Measurements from ENCODE around the gene PCDHGA2. TPM values are rescaled to one million over a fixed set of nuclear protein-coding genes. Genes with fewer than 3 reads are reported as not detected.

The PCDHGA2 gene
- total RNA-seq, 1 donor from 2014 or later: 0.23 TPM

DNA sequence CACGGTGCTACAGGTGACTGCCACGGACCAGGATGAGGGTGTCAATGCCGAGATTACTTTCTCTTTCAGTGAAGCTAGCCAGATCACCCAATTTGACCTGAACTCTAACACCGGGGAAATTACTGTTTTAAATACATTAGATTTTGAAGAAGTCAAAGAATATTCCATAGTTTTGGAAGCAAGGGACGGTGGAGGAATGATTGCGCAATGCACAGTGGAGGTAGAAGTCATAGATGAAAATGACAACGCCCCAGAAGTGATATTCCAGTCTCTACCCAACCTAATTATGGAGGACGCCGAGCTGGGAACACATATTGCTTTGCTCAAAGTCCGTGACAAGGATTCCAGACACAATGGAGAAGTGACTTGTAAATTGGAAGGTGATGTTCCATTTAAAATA, 50.1 kb downstream of the PCDHGA2 start:
- no peak overlapping the region for H3K4me3 ChIP-seq (ENCODE audit: low read depth, low read length)
- DNase-seq (ENCODE audit: low read depth): no peak
- TF ChIP-seq, protein P1, sequence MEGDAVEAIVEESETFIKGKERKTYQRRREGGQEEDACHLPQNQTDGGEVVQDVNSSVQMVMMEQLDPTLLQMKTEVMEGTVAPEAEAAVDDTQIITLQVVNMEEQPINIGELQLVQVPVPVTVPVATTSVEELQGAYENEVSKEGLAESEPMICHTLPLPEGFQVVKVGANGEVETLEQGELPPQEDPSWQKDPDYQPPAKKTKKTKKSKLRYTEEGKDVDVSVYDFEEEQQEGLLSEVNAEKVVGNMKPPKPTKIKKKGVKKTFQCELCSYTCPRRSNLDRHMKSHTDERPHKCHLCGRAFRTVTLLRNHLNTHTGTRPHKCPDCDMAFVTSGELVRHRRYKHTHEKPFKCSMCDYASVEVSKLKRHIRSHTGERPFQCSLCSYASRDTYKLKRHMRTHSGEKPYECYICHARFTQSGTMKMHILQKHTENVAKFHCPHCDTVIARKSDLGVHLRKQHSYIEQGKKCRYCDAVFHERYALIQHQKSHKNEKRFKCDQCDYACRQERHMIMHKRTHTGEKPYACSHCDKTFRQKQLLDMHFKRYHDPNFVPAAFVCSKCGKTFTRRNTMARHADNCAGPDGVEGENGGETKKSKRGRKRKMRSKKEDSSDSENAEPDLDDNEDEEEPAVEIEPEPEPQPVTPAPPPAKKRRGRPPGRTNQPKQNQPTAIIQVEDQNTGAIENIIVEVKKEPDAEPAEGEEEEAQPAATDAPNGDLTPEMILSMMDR (conservative IDR thresholded peaks at IDR 0.05; ENCODE audit: low read depth, low read length): no peak

- H3K4me3 ChIP-seq (ENCODE audit: low read depth, low read length): no peak overlapping the region
- TF ChIP-seq, protein P1 (conservative IDR thresholded peaks at IDR 0.05; ENCODE audit: low read depth, low read length): no peak
- no peak for DNase-seq (ENCODE audit: low read depth)
These were observed 50.8 kb downstream of the PCDHGA2 start for GRCh38 chr5:141389153-141390042.

DNA sequence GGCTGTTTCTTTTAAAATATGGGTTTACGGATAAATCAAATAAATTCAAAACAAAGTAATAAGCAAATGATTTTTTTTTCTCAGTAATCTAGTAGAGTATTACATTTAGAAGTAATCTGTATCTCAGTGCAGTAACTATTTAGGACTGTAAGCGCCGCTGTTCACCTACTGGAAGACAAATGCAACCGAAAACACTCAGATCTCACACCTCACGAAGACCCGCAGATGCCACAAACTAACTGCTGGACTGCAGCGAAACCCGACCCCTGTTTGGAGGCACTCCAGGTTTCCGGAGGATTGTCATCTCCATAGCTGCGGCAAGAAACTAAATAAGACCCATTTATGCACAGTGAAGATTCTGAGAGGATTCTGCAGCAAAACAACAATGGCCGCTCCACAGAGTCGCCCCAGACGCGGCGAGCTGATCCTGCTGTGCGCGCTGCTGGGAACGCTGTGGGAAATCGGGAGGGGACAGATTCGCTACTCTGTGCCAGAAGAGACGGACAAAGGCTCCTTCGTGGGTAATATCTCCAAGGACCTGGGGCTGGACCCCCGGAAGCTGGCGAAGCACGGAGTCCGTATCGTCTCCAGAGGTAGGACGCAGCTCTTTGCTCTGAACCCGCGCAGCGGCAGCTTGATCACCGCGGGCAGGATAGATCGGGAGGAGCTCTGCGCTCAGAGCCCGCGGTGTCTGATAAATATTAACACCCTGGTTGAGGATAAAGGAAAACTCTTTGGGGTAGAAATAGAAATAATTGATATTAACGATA, 54.1 kb downstream of the PCDHGA2 start, which contains the start of gene PCDHGA8:
Gene PCDHGA8, plus strand, starts transcription at position 205 of the 770 bp plus-strand sequence. Its CDS starts 181 bp downstream, at position 386.
- H3K4me3 ChIP-seq (ENCODE audit: low read depth, low read length): no peak within 1 kb of the TSS
- TF ChIP-seq, protein P1 (conservative IDR thresholded peaks at IDR 0.05; ENCODE audit: low read depth, low read length): peak; percentile 26
- DNase-seq (ENCODE audit: low read depth): no peak

Other genes starting within 250 kb of the PCDHGA2 start
- gene PCDHB2, start 244.1 kb upstream of the PCDHGA2 start, total RNA-seq: under 0.01 and 0.17 TPM in 2 replicates
- gene PCDHB3, start 238.3 kb upstream of the PCDHGA2 start, total RNA-seq: 0.22 and 0.23 TPM in 2 replicates
- gene PCDHB4, start 216.9 kb upstream of the PCDHGA2 start, total RNA-seq: not detected in 2 replicates
- 0.22 and 0.63 TPM in 2 replicates for gene PCDHB5, start 203.6 kb upstream of the PCDHGA2 start, total RNA-seq
- gene PCDHB6, start 188.7 kb upstream of the PCDHGA2 start, total RNA-seq: not detected in 2 replicates
- not detected in 2 replicates for gene PCDHB7, start 166.1 kb upstream of the PCDHGA2 start, total RNA-seq
- not detected in 2 replicates for gene PCDHB8, start 161.0 kb upstream of the PCDHGA2 start, total RNA-seq
- gene PCDHB16, start 156.4 kb upstream of the PCDHGA2 start, total RNA-seq: under 0.01 and 0.07 TPM in 2 replicates
- not detected in 2 replicates for gene PCDHB9, start 151.6 kb upstream of the PCDHGA2 start, total RNA-seq
- under 0.01 TPM in 1 of 2 replicates, not detected in the other for gene PCDHB10, start 146.4 kb upstream of the PCDHGA2 start, total RNA-seq
- gene PCDHB11, start 139.1 kb upstream of the PCDHGA2 start, total RNA-seq: 0.06 and 0.07 TPM in 2 replicates
- not detected in 2 replicates for gene PCDHB12, start 130.0 kb upstream of the PCDHGA2 start, total RNA-seq
- 0.23 and 0.29 TPM in 2 replicates for gene PCDHB13, start 124.8 kb upstream of the PCDHGA2 start, total RNA-seq
- under 0.01 and 0.23 TPM in 2 replicates for gene PCDHB14, start 115.4 kb upstream of the PCDHGA2 start, total RNA-seq
- 0.07 and 0.29 TPM in 2 replicates for gene PCDHB15, start 93.4 kb upstream of the PCDHGA2 start, total RNA-seq
- gene SLC25A2, start 34.7 kb upstream of the PCDHGA2 start, total RNA-seq: 0.29 TPM in 1 of 2 replicates, not detected in the other
- gene TAF7, start 18.0 kb upstream of the PCDHGA2 start, total RNA-seq: 40.6 and 41.0 TPM in 2 replicates
- 0.29 and 0.75 TPM in 2 replicates for gene PCDHGA1, start 8.2 kb upstream of the PCDHGA2 start, total RNA-seq
- 0.36 and 0.52 TPM in 2 replicates for gene PCDHGA3, start 5.1 kb downstream of the PCDHGA2 start, total RNA-seq
- gene PCDHGB1, start 11.3 kb downstream of the PCDHGA2 start, total RNA-seq: 0.12 and 0.29 TPM in 2 replicates
- 0.22 and 0.92 TPM in 2 replicates for gene PCDHGA4, start 16.3 kb downstream of the PCDHGA2 start, total RNA-seq
- 0.43 and 0.98 TPM in 2 replicates for gene PCDHGB2, start 21.2 kb downstream of the PCDHGA2 start, total RNA-seq
- 0.14 and 0.63 TPM in 2 replicates for gene PCDHGA5, start 25.4 kb downstream of the PCDHGA2 start, total RNA-seq
- gene PCDHGB3, start 31.5 kb downstream of the PCDHGA2 start, total RNA-seq: 0.14 and 1.1 TPM in 2 replicates
- gene PCDHGA6, start 35.1 kb downstream of the PCDHGA2 start, total RNA-seq: 0.35 and 0.36 TPM in 2 replicates
- 0.23 and 0.29 TPM in 2 replicates for gene PCDHGA7, start 44.0 kb downstream of the PCDHGA2 start, total RNA-seq
- 1.7 and 4.7 TPM in 2 replicates for gene PCDHGB4, start 48.9 kb downstream of the PCDHGA2 start, total RNA-seq
- 0.14 and 1.0 TPM in 2 replicates for gene PCDHGA8, start 53.9 kb downstream of the PCDHGA2 start, total RNA-seq
- gene PCDHGB5, start 59.2 kb downstream of the PCDHGA2 start, total RNA-seq: 4.0 and 6.5 TPM in 2 replicates
- gene PCDHGA9, start 64.0 kb downstream of the PCDHGA2 start, total RNA-seq: 1.1 and 1.9 TPM in 2 replicates
- gene PCDHGB6, start 69.3 kb downstream of the PCDHGA2 start, total RNA-seq: 1.4 and 3.4 TPM in 2 replicates
- gene PCDHGA10, start 74.2 kb downstream of the PCDHGA2 start, total RNA-seq: 0.58 and 1.9 TPM in 2 replicates
- gene PCDHGB7, start 78.9 kb downstream of the PCDHGA2 start, total RNA-seq: 0.65 and 2.8 TPM in 2 replicates
- 2.6 and 2.7 TPM in 2 replicates for gene PCDHGA11, start 82.3 kb downstream of the PCDHGA2 start, total RNA-seq
- gene PCDHGA12, start 91.7 kb downstream of the PCDHGA2 start, total RNA-seq: 1.8 and 1.9 TPM in 2 replicates
- gene PCDHGC3, start 137.2 kb downstream of the PCDHGA2 start, total RNA-seq: 9.8 and 23.2 TPM in 2 replicates
- gene PCDHGC4, start 146.3 kb downstream of the PCDHGA2 start, total RNA-seq: 0.07 and 0.46 TPM in 2 replicates
- gene PCDHGC5, start 150.3 kb downstream of the PCDHGA2 start, total RNA-seq: 0.06 TPM in 1 of 2 replicates, not detected in the other

All from epithelial cell of proximal tubule (primary cell).